DMS53 treated with DMSO at 0.1 percent for 48 hours (cell line): ENCODE results near the gene CHPT1.
A peak's percentile ranks its signal among the peaks of the same experiment; 100 is the strongest.
"Not testable (repeated sequence)": the region's sequence is repeated elsewhere in the genome, so short reads cannot be mapped to it uniquely, and the experiment has no call there.

Experiments
- DNase-seq: peaks from one replicate; lab custom pipeline; 2025; ENCODE audit not compliant: unreplicated experiment; lab: John Stamatoyannopoulos, UW

CHPT1 gene

DNA sequence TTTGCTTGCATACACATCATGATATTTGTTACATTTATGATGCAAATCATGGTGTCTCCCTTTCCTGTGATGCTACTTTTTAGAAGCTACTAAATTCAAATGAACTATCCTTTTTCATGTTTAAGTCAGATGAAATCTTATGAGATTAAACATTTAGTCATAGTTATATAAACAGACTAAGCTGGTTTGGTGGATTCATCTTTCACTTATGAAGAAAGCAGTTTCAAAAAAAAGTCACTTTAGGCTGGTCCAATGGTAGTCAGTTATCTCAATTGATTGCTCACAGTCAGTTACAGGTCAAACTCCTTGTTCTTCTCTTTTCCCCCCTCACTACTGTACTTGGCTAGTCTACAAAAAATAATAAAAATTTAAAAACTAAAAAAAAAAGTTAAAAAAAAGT lies 22.1 kb downstream of the CHPT1 start:
- no peak for DNase-seq

DNA sequence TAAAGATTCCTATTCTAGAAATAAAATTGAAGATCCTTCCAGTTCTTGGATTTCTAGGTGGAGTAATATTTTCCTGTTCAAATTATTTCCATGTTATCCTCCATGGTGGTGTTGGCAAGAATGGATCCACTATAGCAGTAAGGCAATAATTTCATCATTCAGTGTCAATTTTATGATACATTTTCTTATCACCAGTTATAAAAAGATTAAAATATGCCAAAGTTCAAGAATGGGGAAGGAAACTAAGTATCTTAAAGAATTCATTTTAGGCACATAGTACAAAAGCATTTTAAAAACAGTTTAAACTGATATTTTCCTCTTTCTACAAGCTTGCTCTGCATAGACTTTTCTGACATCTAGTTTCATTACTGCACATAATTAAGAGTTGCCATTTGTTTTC lies 22.7 kb downstream of the CHPT1 start:
- no peak for DNase-seq

DNA sequence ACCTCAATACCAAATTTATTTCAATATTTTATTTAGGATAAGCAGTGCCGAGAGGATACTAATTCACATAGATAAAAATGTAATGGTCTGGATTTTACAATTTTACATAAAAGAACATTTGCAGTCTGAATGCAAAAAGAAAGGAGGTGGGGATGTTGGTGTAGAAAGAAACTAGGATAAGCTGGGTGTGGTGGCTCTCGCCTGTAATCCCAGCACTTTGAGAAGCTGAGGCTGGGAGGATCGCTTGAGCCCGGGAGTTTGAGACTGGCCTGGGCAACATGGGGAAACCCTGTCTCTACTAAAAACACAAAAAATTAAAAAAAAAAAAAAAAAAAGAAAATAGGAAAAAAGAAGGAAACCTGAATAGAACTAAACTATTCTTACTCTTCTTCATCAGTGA lies 25.0 kb downstream of the CHPT1 start:
- no peak for DNase-seq

DNA sequence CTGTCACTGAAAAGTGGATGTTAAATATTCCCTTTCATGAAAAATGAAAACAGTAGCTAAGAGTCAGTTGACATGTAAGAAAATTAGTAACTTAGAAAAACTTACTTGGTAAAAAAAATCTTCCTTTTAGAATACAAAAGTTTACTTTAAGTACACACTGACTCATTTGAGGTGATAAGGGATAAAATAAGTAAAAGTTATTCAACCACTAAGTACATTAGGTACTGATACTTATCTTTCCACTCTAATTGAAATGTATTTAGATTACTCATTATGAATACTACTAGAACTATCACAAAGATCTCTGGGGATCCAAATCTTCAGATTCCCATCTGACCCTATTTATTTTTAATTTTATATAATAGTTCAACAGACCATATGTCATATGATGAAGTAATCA lies 29.7 kb downstream of the CHPT1 start:
- DNase-seq, result no peak

DNA sequence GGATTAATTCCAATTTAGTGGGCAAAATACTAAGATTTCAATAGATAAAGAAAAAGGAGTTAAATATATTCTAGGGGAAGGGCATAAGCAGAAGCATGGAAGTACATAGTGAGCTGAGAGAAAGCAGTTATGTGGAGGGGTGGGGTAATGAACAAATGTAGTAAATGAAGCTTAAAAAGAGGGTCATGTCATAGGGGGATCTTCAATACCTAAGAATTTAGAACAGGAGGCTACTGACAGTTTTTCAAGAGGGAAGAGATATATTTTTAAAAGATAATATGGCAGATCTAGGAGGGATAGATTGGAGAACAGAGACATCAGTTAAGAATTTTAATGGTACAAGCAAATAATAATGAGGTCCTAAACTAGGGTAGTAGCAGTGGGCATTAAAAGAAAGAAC lies 32.4 kb downstream of the CHPT1 start:
- DNase-seq, result no peak

DNA sequence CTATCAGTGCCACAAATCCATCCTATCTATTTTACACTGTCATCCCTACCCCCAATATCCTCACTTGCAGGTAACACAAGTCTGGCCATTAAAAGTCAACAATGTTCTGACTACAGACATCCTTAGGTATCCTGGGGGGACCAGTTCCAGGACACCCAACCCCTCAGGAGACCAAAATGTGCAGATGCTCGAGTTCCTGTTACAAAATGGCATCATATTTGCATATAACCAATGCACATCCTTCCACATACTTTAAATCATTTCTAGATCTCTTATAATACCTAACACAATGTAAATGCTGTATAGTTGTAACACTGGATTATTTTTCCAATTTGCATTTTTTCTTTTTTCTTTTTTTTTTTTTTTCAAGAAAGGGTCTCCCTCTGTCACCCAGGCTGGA lies 34.9 kb downstream of the CHPT1 start:
- no peak for DNase-seq

DNA sequence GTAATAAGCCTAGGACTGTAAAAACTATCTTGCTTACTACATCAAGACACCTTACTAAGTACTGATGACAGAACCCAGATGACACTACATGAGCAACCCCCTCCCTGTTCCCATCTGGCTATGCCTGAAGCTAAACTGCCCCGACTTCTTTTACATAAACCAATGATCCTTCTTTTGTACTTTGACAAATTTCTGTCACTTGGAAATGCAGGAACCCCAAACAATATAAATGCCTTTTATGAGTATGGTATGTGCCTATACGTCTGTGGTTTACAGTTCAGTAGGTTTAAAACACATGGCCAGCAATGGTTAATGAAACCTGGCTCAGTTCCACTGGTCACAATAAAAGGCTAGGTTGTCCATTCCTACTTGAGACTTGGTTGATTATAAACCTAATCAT lies 35.7 kb downstream of the CHPT1 start:
- DNase-seq, result no peak

DNA sequence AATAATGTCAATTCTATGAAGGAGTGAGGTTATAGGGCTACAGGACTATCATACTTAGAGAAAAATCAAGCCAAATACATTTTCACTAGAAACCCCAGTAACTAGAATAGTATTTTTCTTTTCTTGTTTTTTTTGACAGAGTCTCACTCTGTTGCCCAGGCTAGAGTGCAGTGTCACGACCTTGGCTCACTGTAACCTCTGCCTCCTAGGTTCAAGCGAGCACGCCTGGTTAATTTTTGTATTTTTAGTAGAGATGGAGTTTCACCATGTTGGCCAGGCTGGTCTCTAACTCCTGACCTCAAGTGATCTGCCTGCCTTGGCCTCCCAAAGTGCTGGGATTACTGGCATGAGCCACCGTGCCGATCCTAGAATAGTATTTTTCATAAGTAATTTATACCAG lies 37.0 kb downstream of the CHPT1 start:
- not testable (repeated sequence) for DNase-seq

DNA sequence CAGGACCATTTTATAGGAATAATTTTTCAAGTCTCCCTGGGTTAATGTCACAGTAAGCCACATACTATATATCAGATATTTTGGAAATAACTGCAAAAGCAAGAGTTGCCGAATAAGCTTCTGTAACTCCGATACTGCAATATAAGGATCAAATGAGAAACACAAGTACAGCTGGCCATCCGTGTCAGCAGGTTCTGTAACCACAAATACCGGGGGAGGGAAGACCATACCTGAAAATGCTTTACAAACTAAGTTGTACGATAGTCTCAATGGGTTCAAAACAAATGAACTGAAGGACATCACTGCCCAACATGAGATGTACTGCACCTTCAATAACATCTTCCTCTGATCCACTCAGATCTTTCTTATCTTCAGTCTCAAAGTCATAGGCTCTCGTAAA lies 40.0 kb downstream of the CHPT1 start:
- DNase-seq, result no peak

DNA sequence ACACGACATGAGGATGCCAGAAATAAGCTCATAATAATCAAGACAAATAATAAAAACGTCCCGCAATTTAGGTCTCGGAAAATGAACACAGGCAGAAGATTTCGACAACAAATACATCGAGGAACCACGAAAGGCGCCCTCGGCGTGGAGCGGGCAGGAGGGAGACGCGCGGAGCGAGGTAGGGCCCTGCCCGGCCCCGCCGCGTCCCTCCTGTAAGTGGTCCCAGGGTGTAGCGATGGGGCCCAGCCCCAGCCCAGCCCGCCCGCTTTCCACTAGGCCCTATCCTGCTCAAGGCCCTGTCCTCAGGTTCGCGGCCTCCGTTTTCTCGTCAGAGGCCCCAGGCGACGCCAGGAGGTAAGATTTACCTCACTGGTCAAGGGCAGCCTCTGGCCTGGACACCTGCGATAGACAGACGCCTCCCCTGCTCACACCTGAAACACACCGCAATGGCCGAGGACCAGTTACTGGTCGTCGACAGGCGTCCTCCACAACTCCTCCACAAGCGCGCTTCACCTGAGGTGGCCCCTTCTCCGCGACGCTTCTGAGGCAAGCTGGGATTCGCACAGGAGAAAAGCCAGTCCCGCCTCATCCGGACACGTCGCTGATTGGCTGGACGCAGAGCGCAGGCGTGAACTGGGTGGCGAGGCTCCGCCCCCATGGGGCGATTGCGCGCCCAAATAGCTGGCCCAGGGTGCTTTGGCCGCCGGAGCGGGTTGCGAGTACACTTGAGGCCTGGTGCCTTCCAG lies 41.7 kb downstream of the CHPT1 start, which contains the start of gene SYCP3:
SYCP3 (minus strand) TSS at position 543 of the 746 bp plus-strand sequence. CDS start 1,527 bp downstream, outside the sequence.
- DNase-seq, result no peak

DNA sequence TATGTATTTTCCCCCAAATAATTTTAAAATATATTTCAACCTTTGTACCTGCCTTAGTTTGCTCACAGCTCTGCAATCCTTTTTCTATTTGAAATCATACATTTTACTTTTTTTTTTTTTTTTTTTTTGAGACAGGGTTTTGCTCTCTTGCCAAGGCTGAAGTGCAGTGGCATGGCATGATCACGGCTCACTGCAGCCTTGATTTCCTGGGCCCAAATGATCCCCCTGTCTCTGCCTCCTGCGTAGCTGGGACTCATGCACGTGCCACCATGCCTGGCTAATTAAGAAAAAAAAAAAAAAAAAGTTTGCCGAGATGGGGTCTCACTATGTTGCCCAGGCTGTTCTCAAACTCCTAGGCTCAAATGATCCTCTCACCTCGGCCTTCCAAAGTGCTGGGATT lies 43.1 kb downstream of the CHPT1 start:
- no peak for DNase-seq

DNA sequence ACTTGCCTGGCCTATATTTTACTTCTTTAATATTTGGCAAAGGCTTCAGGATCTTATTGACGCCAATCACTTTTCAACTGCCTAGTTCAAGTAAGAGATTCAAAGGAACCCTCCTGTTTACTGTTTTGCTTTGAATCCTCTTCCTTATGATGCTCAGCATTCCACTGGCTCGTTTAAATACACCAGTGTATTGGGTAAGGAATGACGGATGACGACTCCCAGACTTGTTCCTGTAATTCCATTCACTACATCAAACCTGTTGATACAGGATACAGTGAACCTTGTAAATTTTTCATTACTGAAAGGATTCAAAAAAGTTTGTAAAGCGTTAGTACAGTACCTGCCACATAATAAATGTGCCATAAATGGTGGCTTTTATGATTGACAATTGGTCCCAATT lies 43.5 kb downstream of the CHPT1 start:
- DNase-seq, result no peak

DNA sequence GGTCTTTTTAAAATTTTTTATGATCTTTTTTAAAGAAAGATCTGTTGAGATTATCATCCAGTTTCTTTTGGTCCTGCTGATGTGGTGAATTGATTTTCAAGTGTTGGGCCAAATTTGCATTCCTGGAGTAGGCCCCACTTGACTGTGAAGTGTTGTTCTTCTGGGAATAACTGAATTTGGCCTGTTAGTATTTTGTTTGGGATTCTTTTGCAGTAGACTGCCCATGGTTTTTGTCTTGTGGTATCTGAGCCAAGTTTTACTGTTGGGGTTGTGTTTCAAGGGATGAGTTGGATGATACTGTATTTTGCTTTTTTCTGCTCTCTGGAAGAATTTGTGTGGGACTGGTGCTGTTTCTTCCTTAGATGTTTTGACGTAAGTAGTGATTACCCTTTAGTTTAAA lies 45.8 kb downstream of the CHPT1 start:
- DNase-seq, result no peak

DNA sequence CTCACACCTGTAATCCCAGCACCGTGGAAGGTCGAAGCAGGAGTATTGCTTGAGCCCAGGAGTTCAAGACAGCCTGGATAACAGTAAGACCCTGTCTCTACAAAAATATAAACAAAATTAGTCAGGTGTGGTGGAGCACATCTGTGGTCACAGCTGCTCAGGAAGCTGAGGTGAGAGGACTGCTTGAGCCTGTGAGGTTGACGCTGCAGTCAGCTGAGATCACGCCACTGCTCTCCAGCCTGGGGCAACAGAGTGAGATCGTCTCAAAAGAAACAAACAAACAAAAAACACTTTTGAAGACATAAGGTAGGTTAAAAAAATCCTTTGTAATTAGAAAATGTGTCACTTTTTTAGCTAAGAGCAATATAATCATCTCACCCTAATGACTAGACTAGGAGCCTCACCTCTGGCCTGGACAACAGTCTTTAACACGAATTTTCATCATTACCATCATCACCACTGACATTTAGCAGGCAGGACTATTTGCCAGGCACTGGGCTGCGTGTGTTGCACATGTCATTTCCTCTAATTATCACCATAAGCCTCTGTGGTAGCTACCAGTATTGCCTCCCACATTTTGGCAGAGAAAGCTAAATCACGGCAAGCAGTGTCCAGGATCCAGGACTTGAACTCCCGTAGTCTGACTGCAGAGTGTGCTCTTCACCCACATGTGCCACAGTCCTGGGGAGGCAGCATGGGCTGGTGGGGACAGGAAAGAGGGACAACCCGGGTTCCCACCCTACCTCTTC lies 46.5 kb downstream of the CHPT1 start:
- DNase-seq, result no peak

DNA sequence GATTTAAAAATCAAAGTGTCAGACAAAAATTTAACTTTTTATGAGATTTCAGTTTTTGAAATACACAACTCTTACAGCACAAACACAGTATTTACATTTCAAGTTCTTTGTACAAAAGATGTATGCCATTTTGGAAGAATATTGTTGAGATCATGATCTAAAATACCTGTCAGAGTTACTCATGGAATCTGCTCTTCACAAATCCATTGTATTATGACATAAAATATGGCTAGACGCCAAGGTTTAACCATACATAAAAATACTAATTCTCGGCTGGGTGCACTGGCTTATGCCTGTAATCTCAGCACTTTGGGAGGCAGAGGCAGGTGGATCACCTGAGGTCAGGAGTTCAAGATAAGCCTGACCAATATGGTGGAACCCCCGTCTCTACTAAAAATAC lies 48.0 kb downstream of the CHPT1 start:
- DNase-seq, result no peak

DNA sequence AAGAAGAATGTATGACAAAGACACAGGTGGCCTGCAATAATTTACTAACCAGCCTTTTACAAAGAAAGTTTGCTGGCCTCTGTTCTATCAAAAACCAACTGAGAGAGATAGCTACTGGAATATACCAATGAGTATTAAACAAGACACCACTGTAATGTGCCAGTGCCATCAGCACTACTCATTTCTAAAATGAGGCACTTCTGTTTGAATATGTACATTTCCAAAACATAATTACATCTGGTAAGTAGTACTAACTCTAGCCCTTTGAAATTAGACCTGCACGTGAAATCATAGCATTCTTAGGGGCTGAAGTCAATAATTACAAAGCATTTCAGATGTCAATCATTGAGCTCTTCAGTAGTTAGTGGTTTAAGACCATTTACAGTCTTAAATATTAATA lies 48.8 kb downstream of the CHPT1 start:
- no peak for DNase-seq

DNA sequence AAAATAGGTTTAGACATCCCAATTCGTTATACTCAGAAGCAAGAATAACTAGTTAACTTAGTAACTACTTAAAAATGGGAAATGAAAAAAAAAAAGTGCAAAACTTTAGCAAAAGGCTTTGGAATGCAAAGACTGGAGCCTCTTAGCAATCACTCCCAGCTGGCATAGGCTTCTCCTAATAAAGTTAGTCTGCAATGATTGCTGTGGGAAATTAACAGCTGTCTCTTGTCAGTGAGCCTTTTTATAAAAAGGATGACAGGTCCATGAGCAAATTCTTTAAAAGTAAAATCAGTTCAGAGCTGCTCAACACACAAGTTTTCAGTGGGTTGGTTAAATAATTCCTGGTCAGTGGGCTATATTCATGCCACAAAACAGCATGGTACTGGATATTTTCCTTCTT lies 49.2 kb downstream of the CHPT1 start:
- no peak for DNase-seq

DNA sequence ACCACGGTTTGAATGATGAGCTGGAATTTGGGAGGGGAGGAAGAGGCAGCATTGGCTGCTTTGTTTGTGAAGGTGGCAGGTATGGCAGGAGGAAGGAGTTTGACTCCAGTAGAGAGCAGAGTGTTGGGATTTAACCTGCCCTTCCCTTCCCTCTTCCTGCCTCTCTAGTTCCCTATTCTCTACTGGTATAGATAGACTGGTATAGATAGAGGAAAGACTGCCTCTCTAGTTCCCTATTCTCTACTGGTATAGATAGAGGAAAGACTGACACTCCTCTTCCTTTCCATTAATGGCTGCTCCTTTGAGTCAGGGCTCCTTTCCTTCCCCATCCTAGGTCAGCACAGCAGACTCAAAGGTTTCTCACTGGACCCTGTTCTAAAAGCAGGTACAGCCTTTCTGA lies 50.3 kb downstream of the CHPT1 start:
- DNase-seq, result no peak

DNA sequence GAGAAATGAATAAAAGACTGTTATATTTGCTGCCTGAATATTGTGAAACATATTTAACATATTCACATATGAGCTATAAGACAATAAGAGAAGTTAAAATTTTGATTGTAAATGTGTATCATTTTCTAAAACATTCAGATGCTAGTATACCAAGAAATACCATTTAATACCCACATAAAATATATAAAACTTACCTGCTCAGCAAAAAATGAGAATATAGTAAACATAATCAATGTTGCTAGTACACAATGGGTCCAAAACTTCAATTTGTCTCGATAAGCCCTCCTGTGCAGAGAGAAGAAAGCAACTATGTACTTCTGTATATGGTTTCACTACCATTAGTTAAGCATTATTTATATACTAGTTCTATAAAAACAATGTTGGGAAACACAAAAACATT lies 51.5 kb downstream of the CHPT1 start:
- DNase-seq, result no peak

DNA sequence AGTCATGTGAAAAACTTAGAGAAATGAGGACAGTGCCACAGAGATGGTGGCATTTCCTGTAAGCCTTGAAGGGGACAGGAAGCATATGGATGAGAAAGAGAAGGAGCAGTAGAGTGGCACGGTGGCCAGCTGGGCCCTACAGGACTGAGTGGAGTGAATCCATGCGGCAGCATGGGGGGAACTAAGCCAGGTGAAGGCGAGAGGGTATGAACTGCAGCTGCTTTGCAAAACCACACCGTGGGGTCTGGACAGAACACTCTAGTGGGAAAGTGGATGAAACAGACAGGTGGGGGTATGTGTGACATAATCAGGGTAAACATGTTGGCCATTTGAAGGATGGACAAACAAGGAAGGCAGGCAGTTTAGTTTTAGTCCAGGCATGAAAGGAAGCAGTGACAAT lies 52.2 kb downstream of the CHPT1 start:
- peak; percentile 71 for DNase-seq

DNA sequence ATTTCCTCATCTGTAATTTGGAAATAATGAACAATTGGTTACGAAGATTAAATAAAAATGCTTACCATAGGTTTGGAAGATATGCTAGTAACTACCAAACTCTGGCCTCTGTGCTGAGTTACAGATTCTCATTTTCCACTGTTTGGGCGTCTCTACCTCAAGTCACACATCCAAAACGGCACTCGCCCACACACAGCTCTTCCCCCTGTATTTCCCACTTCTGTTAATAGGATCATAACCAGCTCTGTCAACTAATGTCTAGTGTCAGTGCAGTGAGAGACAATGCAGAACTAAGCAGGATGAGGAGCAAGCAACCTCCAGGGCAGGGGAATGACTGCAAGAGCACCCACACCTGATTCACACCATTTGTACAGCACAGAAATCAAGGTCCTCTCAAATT lies 52.7 kb downstream of the CHPT1 start:
- no peak for DNase-seq

DNA sequence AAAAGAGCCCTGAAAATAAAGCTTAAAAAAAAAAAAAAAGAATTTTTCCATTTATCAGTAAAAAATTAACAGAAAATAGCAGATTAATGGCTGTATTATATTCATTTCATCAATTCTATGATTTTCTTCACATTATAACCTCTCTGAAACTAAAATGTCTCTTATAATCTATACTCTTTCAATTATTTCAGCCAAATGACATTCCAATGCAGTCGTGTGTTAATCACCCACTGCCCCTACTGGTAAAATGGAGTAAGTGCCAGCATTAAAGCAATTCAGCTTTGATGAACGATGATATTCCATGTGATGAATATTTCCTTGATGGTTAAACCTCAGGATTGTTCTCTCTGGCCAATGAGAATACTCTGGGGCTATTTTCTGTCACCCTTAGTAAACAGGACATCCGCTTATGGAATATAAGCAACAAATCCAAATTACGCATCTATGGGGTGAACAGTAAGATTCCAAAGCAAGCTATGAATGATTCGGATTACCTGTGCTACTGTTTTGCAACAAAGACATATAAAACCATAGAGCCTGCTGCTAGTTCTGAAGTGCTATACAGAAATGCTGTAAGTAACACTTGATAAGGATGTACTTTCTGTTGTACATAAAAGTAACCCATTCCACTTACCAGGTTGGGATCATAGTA lies 62.1 kb downstream of the CHPT1 start:
- peak; percentile 42 for DNase-seq
